ENCODE data around the gene PWWP2A.

Gene PWWP2A

DNA sequence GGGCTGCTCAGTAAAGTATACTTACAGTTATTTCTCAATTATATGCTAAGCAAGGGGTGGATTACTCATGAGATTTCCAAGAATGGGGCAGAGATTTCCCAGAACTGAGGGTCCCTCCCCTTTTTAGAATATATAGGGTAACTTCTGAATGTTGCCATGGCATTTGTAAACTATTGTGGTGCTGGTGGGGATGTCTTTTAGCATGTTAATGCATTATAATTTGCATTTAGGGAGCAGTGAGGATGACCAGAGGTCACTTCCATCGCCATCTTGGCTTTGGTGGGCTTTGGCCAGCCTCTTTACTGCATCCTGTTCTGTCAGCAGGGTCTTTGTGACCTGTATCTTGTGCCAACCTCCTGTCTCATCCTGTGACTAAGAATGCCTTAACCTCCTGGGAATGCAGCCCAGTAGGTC, 74.9 kb downstream of the PWWP2A start:
- FAIRE-seq (no peak), DNase-seq (ENCODE audit: insufficient read length, low spot score) (no peak)
- no peak for TF ChIP-seq TAF1 (IDR thresholded peaks at IDR 0.05; ENCODE audit: low read depth, low read length)
- no peak for TF ChIP-seq POU2F2 (IDR thresholded peaks at IDR 0.05; ENCODE audit: low read depth, low read length)
- TF ChIP-seq PAX5 (IDR thresholded peaks at IDR 0.05; ENCODE audit: insufficient read depth, low read length, severe bottlenecking), result no peak
- TF ChIP-seq POLR2A (IDR thresholded peaks at IDR 0.05; ENCODE audit: low read depth, low read length), result no peak
- TF ChIP-seq SPI1 (IDR thresholded peaks at IDR 0.05; ENCODE audit: low read depth, low read length), result no peak
- TF ChIP-seq POLR2AphosphoS5 (IDR thresholded peaks at IDR 0.05; ENCODE audit: low read depth, low read length), result no peak

DNA sequence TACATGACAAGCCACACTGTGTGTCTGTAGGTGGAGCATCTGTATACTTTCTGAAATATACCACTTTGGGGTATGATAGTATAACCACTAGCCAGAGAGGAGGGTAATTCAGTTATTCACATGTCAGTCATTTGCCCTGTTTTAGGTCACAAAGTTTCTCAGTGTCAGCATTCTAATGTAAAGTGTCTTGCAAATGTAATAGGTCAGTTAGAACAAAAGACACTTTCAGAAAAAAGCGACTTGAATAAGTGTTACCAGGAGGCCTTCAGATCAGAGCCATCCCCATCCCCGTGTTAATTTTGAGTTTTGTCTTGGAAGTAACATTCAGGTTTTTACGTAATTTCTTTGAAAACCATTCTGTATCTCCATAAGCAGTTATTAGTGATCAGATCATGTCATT, 76.6 kb downstream of the PWWP2A start:
- DNase-seq (ENCODE audit: insufficient read length, low spot score) (no peak), FAIRE-seq (peak; percentile 16)
- TF ChIP-seq POU2F2 (IDR thresholded peaks at IDR 0.05; ENCODE audit: low read depth, low read length), result no peak
- no peak for TF ChIP-seq POLR2AphosphoS5 (IDR thresholded peaks at IDR 0.05; ENCODE audit: low read depth, low read length)
- TF ChIP-seq SPI1 (IDR thresholded peaks at IDR 0.05; ENCODE audit: low read depth, low read length), result no peak
- no peak for TF ChIP-seq TAF1 (IDR thresholded peaks at IDR 0.05; ENCODE audit: low read depth, low read length)
- no peak for TF ChIP-seq POLR2A (IDR thresholded peaks at IDR 0.05; ENCODE audit: low read depth, low read length)
- no peak for TF ChIP-seq PAX5 (IDR thresholded peaks at IDR 0.05; ENCODE audit: insufficient read depth, low read length, severe bottlenecking)
